Ramos (cell line): Measurements from ENCODE around the gene BMPR1A.

Experiments
- in situ Hi-C: fragments of 300-500 bp; cut with MboI; formaldehyde crosslinking; loops from one replicate; pipeline ENCODE4 v1.14.3; 2022; ENCODE audit warnings: low sequenced_read_pairs; ENCODE audit not compliant: unreplicated experiment

Gene BMPR1A

GRCh38 chr10:86756511-86757112 is at the start of gene BMPR1A:
TSS of gene BMPR1A (plus strand) at chr10:86756619. CDS start at chr10:86876019, 119,400 bp downstream.
- in situ Hi-C loops = no loop called here

- in situ Hi-C loops = no loop called here
Measured at GRCh38 chr10:86706977-86707376, 49.4 kb upstream of the BMPR1A start.

DNA sequence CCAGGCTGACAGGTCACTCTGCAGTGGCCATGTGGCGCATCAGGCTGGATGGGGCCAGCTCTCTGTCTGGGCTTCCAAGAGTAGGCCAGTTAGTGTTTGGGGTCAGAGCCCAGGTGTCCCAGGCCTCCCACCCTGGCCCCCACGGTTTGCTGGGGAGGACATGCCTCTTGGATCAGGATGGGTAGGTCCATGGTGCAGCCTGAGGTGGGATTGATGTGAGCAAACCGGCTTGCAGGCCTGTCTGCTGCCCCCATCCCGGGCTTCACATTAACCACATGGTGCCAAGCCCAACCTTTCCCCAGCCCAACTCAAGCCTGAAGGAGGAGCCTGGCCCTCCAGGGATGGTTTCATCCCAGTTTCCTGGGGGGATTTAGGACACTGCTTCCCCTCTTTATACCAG is 48.9 kb upstream of the BMPR1A start:
- in situ Hi-C loops = no loop called here

GRCh38 chr10:86708068-86708782 is 48.2 kb upstream of the BMPR1A start:
- in situ Hi-C loops = no loop called here

- in situ Hi-C loops = no loop called here
Measured at GRCh38 chr10:86708783-86709380, 47.5 kb upstream of the BMPR1A start.

DNA sequence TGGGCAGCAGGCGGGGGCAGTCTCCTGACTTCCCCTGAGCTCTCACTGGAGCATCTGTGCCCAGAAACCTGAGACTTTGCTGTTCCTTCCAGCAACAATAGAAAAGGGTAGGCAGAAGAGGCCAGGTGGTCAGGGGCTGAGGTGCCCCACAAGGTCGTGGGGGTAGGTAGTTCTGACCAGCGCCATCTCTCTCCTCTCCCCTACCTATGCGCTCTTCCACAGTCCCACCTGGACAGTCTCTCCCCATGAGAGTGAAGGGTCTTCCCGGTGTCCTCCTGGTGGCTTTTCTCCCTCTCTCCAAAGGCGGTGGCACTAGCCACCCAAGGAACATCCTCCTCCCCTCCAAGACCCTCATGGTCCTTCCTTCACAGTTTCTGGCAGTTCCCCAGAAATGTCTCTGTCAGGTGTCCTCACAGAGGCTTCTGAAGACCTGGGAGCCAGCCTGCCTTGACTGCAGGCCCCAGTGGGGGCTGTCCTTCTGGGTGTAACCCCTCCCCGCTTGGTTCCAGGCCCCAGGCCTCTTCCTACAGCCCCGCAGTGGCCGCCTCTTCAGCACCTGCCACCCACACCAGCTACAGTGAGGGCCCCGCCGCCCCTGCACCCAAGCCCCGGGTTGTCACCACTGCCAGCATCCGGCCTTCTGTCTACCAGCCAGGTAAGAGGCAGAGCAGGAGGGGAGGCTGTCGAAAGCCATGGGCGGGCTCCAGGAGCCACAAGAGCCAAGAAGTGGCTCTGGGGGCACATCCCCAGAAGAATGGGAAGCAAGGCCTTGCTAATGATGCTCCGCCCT is 46.8 kb upstream of the BMPR1A start:
- in situ Hi-C loops = no loop called here

GRCh38 chr10:86710987-86711512 is 45.4 kb upstream of the BMPR1A start:
- in situ Hi-C loops = no loop called here

DNA sequence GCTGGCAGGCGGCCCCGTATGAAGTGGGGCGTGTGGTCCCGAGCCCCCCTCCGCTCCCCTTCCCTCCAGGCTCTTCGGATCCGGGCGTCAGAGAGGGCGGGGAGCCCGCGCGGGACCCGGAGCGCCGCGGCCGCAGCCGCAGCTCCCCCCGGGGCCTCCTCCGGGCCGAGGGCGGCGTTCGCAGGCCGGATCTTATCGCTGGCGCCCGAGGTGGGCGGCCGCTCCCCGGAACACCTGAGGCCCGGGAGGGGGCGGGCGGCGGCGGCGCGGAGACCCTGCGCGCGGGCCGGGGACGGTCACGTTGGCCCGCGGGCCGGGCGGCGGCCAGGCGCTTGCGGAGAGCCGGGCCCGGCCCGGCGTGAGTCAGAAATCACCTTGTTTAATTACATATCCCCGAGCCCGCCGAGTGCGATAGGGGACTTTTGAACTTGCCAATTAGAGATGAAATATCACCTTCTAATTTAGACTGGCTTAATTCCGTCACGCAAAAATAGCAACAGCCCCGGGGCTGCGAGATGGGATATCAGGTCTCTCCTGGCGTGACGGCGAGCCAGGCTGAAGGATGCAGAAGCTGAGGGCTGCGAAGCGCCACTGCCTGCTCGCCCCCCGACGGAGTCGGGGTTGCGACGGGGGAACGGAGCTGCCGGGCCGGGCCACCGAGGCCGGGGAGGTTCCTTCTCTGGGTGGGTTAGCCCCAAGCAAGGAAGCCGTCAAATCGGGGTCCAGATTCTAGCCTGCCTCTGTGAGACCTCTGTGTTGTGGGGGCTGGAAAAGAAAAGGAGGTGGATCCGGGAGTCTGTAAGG is 44.7 kb upstream of the BMPR1A start:
- in situ Hi-C loops = no loop called here

- in situ Hi-C loops = no loop called here
Measured at GRCh38 chr10:86712317-86712707, 44.1 kb upstream of the BMPR1A start.

DNA sequence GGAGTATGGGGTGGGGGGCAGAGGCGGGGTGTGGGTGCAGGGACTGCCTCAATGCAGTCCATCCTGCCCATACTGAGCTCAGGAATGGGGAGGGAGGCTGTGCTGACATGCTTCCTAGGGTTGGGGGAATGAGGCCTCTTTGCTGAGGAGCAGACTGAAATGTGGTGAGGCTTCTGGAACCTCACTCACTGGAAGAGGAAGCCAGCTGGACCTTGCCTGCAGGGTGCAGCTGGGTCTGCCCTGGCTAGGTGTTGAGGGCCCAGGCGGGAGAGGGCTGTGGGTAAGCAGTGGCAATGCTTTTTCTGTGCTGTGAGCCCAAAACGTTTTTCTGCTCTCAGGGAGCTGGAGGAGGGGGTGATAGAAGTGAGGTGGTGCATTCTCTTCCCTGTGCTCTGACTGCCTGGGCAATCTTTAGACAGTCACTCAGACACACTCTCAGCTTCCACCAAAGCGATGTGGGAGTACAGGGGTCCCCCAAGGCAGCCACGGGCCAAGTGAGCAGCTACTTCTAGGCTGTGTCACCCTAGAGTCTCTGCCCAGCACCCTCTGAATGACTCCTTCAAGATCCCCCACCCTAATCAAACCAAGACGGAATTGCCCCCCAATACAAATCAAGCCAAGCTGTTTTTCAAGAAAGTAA is 41.1 kb upstream of the BMPR1A start:
- in situ Hi-C loops = no loop called here

DNA sequence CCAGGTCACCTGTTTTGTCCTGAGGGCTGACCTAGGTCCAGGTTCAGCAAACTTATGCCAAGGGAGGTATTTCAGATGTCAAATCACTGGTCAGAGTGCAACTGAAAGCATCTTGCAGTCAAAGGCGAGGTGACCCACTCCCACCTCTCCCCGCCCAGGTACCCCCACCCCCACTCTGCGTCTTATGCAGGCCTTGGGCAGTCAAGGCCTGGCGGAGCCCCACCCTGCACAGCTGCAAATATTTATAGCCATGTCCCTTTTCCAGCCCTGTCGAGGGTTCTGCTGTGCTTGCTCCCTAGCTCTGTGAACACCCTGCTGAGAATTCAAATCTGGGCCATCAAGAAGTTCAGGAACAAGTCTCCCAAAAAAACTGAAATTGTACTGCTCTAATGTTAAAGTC is 40.6 kb upstream of the BMPR1A start:
- in situ Hi-C loops = no loop called here

DNA sequence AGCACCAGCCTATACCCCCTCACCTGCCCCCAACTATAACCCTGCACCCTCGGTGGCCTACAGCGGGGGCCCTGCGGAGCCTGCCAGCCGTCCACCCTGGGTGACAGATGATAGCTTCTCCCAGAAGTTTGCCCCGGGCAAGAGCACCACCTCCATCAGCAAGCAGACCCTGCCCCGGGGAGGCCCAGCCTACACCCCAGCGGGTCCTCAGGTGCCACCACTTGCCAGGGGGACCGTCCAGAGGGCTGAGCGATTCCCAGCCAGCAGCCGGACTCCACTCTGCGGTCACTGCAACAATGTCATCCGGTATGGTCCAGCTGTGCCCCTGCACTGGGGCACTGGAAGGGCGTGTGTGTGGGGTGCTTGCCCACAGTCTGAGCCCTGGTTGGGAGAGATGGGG is 40.0 kb upstream of the BMPR1A start:
- in situ Hi-C loops = no loop called here

DNA sequence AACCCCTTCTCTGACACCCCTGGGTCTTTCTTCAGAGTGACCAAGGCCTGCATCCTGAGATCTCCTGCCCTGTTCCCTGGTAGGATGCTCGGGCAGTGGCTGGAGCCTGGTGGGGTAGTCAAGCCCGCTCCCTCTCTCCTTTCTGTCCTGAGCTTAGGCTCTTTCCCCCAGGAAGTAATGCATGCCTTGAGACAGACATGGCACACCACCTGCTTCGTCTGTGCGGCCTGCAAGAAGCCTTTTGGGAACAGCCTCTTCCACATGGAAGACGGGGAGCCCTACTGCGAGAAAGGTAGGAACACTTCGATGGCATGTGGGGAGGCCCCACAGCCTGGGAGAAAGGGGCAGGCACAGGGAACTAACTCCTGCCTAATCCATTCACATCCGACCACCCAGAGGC is 37.9 kb upstream of the BMPR1A start:
- in situ Hi-C loops = no loop called here

- in situ Hi-C loops = no loop called here
Measured at GRCh38 chr10:86721232-86721631, 35.2 kb upstream of the BMPR1A start.

- in situ Hi-C loops = no loop called here
Measured at GRCh38 chr10:86723009-86723408, 33.4 kb upstream of the BMPR1A start.

DNA sequence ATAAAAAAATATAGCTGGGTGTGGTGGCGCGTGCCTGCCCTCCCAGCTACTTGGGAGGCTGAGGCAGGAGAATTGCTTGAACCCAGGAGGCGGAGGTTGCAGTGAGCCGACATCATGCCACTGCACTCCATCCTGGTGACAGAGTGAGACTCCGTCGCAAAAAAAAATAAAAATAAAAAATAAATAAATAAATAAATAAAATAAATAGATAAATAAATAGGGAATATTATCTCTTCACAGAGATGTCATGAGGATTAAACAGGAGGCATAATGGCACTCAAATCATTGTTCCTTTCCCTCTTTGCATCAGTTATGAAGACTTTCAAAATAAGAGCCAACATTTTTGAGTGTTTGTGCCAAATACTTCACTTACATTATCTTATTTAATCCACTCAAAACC is 32.0 kb upstream of the BMPR1A start:
- in situ Hi-C loops = no loop called here

- in situ Hi-C loops = no loop called here
Measured at GRCh38 chr10:86725980-86726676, 30.3 kb upstream of the BMPR1A start.

DNA sequence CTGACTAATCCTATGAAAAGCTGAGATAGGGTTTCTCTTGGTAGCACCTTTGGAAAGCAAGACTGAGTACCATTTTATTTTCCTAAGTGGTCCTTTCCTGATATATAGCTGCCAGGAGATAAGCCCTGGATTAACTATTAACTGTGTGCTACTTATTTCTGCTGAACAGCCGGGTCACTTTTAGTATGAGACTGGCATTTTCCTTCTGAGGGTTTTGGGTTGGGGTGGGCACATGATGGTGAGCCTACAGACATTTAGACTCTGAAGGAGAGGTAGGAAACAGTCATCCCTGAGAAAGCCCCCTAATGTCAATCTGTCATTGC is 29.8 kb upstream of the BMPR1A start:
- in situ Hi-C loops = no loop called here

GRCh38 chr10:86727470-86727869 is 28.9 kb upstream of the BMPR1A start:
- in situ Hi-C loops = no loop called here
